GM18907 (cell line): ENCODE data around the gene SLC30A3.

ENCODE experiments used
- ATAC-seq: cut with Tn5 transposase; IDR thresholded peaks from one replicate; pipeline ENCODE4 v1.9.1; 2021; ENCODE audit warnings: mild to moderate bottlenecking, moderate library complexity; ENCODE audit not compliant: unreplicated experiment

Gene SLC30A3

GRCh38 chr2:27208486-27209050 is 54.3 kb downstream of the SLC30A3 start:
- ATAC-seq = no peak

- ATAC-seq = no peak
These were observed 56.5 kb downstream of the SLC30A3 start for GRCh38 chr2:27206346-27206745.

DNA sequence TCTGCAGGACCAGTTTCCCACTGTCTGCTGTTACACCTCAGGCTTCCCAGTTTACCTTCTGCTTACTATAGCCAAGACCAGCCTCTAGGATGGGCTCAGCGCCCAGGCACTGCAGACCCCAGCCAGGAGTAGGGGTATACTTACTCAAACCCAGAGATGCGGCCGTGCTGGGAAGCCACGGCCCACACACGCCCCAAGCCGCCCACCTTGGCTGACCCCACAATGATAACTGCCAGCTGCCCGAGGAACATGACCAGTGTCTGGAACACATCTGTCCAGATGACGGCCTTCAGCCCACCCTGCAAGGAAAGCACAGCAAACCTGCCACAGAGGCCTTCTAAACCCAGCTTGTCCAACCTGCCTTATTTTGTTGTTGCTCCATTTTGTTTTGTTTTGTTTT is 57.6 kb downstream of the SLC30A3 start:
- ATAC-seq = no peak

DNA sequence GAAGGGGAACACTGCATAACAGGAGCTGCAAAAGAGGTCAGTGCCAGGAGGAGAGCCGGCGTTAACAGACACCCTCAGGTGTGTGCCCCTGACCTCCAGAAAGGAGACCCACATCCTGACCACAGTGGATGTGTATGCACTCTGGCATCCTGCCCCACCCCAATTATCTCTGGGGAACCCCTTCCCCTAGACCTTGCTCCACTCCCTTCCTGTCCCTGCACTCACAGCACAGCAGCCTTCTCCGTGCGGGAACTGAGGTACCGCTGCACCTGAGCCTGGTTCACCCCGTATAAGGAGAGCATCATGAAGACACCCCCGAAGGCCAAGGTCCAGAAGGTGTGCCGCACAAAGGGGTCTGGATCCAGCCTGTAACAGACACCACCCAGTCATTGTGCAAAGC is 58.3 kb downstream of the SLC30A3 start:
- no peak for ATAC-seq

DNA sequence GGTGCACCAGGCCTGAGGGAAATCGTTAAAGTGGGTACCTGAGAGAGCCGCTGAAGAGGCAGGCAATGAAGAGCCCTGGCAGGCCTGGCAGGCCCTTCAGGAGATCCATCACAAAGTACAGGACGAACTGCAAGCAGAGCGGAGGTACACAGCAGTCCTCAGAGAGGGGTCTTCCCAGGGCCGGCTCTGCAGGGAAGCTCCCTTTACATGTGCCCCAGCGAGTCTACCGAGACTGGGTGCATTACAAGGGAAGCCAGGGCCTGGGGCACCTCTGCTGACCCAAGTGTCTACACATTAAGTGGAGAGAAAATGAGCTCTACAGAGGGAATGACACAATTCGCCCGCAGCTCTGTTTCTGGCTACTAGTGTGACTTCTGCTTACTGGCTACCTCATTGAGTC is 59.1 kb downstream of the SLC30A3 start:
- no peak for ATAC-seq
